Naive B cell (primary cell): ENCODE results near the gene GCNA. TPM values are rescaled to one million over a fixed set of nuclear protein-coding genes. Genes with fewer than 3 reads are reported as not detected.
"Not testable (repeated sequence)": the region's sequence is repeated elsewhere in the genome, so short reads cannot be mapped to it uniquely, and the experiment has no call there.

ENCODE experiments used
- ATAC-seq, 2 donors: fragments of 150-1000 bp; cut with Tn5 transposase; 2 replicates each; pipeline ENCODE4 v1.10.0; 2021; ENCODE audit warnings: low read depth in 2 of 2, mild to moderate bottlenecking in 2 of 2, moderate library complexity in 2 of 2
- DNase-seq: peaks from one replicate; pipeline ENCODE4 v3.0.0; 2022
- H3K27ac Mint-ChIP-seq, 6 donors: one replicate each; pipeline ENCODE4 v1.8.0; 2020 to 2022; ENCODE audit warnings: mild to moderate bottlenecking in 6 of 6, mixed read lengths in 6 of 6, moderate library complexity in 5 of 6, inconsistent platforms in 2 of 6
- H3K27me3 Mint-ChIP-seq, 3 donors: one replicate each; pipeline ENCODE4 v1.8.0; 2021 to 2022; ENCODE audit warnings: mixed read lengths in 3 of 3, mild to moderate bottlenecking in 1 of 3
- H3K36me3 Mint-ChIP-seq, 2 donors: one replicate each; pipeline ENCODE4 v1.8.0; 2020 to 2022; ENCODE audit warnings: mixed read lengths in 2 of 2, inconsistent platforms in 1 of 2, mild to moderate bottlenecking in 1 of 2
- H3K4me1 Mint-ChIP-seq, 3 donors: one replicate each; pipeline ENCODE4 v1.8.0; 2020 to 2022; ENCODE audit warnings: mixed read lengths in 3 of 3, inconsistent platforms in 1 of 3, mild to moderate bottlenecking in 1 of 3, moderate library complexity in 1 of 3
- H3K4me3 Mint-ChIP-seq, 8 donors: one replicate each; pipeline ENCODE4 v1.8.0; 2020 to 2022; ENCODE audit warnings: mild to moderate bottlenecking in 8 of 8, mixed read lengths in 8 of 8, moderate library complexity in 8 of 8, inconsistent platforms in 2 of 8
- H3K9me3 Mint-ChIP-seq, 7 donors: one replicate each; pipeline ENCODE4 v1.8.0; 2020 to 2022; ENCODE audit warnings: mixed read lengths in 7 of 7, mild to moderate bottlenecking in 5 of 7, inconsistent platforms in 2 of 7, moderate library complexity in 1 of 7
- polyA plus RNA-seq, 6 donors: library from polyadenylated mRNA; unstranded; fragments of 300-500 nt; fragmentation: Illumina TruSeq; gene quantifications; one replicate each; pipeline ENCODE4 v1.2.3, GENCODE V29; 2021; ENCODE audit warnings: low read depth in 6 of 6

The GCNA gene
- polyA plus RNA-seq, 6 donors from 2014 or later: 0.16 to 0.52 (median 0.19) TPM; not detected in 3

GRCh38 chrX:71640002-71640401 is 61.8 kb downstream of the GCNA start:
- H3K27me3 Mint-ChIP-seq: no peaks in the 10 kb centered on the region
- H3K36me3 Mint-ChIP-seq: no peaks in the 10 kb centered on the region
- no peak overlapping the region for H3K27ac Mint-ChIP-seq
- DNase-seq (no peak), ATAC-seq (no peak)
- peaks cover 0 to 13% (median 12%) of the 10 kb centered on the region in 3 donors for H3K4me1 Mint-ChIP-seq
- no peaks in the 10 kb centered on the region for H3K9me3 Mint-ChIP-seq
- no peak overlapping the region for H3K4me3 Mint-ChIP-seq

DNA sequence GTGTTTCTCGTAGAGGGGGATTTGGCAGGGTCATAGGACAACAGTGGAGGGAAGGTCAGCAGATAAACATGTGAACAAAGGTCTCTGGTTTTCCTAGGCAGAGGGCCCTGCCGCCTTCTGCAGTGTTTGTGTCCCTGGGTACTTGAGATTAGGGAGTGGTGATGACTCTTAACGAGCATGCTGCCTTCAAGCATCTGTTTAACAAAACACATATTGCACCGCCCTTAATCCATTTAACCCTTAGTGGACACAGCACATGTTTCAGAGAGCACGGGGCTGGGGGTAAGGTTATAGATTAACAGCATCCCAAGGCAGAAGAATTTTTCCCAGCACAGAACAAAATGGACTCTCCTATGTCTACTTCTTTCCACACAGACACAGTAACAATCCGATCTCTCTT is 66.2 kb downstream of the GCNA start:
- H3K27me3 Mint-ChIP-seq, H3K27ac Mint-ChIP-seq, H3K4me3 Mint-ChIP-seq, H3K9me3 Mint-ChIP-seq, H3K4me1 Mint-ChIP-seq, DNase-seq, ATAC-seq, H3K36me3 Mint-ChIP-seq: not testable (repeated sequence)

GRCh38 chrX:71650333-71650969 is 72.2 kb downstream of the GCNA start:
- Mint-ChIP-seq H3K36me3 (no peaks in the 10 kb centered on the region), H3K27ac (peak overlapping the region in 1 of 6 donors; percentile 39), H3K4me1 (peaks cover 0 to 5% (median 3%) of the 10 kb centered on the region in 3 donors), H3K9me3 (peaks cover 0 to 2% (median 0%) of the 10 kb centered on the region in 7 donors), H3K27me3 (no peaks in the 10 kb centered on the region), H3K4me3 (no peak overlapping the region)
- ATAC-seq (peak; percentile 65 to 67), DNase-seq (no peak)

- H3K27me3 Mint-ChIP-seq: peaks cover 0 to 11% (median 0%) of the 10 kb centered on the region in 3 donors
- no peaks in the 10 kb centered on the region for H3K36me3 Mint-ChIP-seq
- H3K27ac Mint-ChIP-seq: no peak overlapping the region
- H3K4me3 Mint-ChIP-seq: no peak overlapping the region
- peaks cover 0 to 2% (median 0%) of the 10 kb centered on the region in 7 donors for H3K9me3 Mint-ChIP-seq
- H3K4me1 Mint-ChIP-seq: peaks cover 0 to 5% (median 3%) of the 10 kb centered on the region in 3 donors
- DNase-seq: peak; percentile 29
- no peak for ATAC-seq
Measured at GRCh38 chrX:71652405-71652804, 74.2 kb downstream of the GCNA start.

DNA sequence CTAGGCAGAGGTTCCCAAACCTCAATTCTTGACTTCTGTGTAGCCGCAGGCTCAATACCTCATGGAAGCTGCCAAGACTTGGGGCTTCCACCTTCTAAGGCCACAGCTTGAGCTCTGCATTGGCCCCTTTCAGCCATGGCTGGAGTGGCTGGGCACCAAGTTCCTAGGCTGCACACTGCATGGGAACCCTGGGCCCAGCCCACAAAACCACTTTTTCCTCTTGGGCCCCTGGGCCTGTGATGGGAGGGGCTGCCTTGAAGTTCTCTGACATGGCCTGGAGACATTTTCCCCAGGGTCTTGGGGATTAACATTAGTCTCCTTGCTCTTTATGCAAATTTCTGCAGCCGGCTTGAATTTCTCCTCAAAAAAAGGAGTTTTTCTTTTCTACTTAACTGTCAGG is 75.1 kb downstream of the GCNA start:
- no peak overlapping the region for H3K27ac Mint-ChIP-seq
- H3K36me3 Mint-ChIP-seq: no peaks in the 10 kb centered on the region
- peaks cover 0 to 11% (median 0%) of the 10 kb centered on the region in 3 donors for H3K27me3 Mint-ChIP-seq
- no peak overlapping the region for H3K4me3 Mint-ChIP-seq
- ATAC-seq (no peak), DNase-seq (no peak)
- H3K4me1 Mint-ChIP-seq: peaks cover 0 to 5% (median 3%) of the 10 kb centered on the region in 3 donors
- peaks cover 0 to 2% (median 0%) of the 10 kb centered on the region in 7 donors for H3K9me3 Mint-ChIP-seq

GRCh38 chrX:71657267-71657666 is 79.0 kb downstream of the GCNA start:
- H3K27me3 Mint-ChIP-seq: peaks cover 0 to 14% (median 1%) of the 10 kb centered on the region in 3 donors
- ATAC-seq (no peak), DNase-seq (no peak)
- peaks cover under 1 to 5% (median 2%) of the 10 kb centered on the region in 3 donors for H3K4me1 Mint-ChIP-seq
- peak overlapping the region in 1 of 8 donors; percentile 5 for H3K4me3 Mint-ChIP-seq
- no peaks in the 10 kb centered on the region for H3K9me3 Mint-ChIP-seq
- no peaks in the 10 kb centered on the region for H3K36me3 Mint-ChIP-seq
- peak overlapping the region in 1 of 6 donors; percentile 23 for H3K27ac Mint-ChIP-seq

DNA sequence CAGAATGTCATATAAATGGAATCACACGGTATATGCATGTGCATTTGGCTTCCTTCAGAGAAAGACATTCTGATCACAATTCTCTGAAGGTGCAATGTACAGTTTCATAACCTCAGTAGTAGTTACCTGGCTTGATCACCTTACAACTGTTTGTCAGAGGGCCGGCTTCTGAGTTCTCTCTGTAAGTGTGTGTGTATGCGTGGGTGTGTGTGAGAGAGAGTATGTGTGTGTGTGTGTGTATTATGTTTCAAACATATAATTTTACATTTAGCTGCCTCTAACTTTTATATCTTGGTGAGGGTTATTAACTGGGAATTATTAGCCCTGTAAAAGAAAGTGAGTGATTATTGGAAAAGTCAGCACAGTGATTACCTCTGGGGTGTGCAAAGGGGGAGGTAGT is 81.1 kb downstream of the GCNA start:
- H3K36me3 Mint-ChIP-seq: no peaks in the 10 kb centered on the region
- H3K4me3 Mint-ChIP-seq: no peak overlapping the region
- H3K27me3 Mint-ChIP-seq: peaks cover 0 to 19% (median 7%) of the 10 kb centered on the region in 3 donors
- ATAC-seq: no peak
- H3K4me1 Mint-ChIP-seq: peaks cover 0 to 15% (median 8%) of the 10 kb centered on the region in 3 donors
- no peaks in the 10 kb centered on the region for H3K9me3 Mint-ChIP-seq
- no peak overlapping the region for H3K27ac Mint-ChIP-seq
- no peak for DNase-seq

- no peak overlapping the region for H3K27ac Mint-ChIP-seq
- no peak for ATAC-seq
- DNase-seq: no peak
Measured at GRCh38 chrX:71659959-71660358, 81.7 kb downstream of the GCNA start.

GRCh38 chrX:71660562-71661416 is 82.6 kb downstream of the GCNA start:
- H3K4me3 Mint-ChIP-seq: no peak overlapping the region
- no peaks in the 10 kb centered on the region for H3K36me3 Mint-ChIP-seq
- ATAC-seq (no peak), DNase-seq (no peak)
- peaks cover 0 to 15% (median 8%) of the 10 kb centered on the region in 3 donors for H3K4me1 Mint-ChIP-seq
- H3K27ac Mint-ChIP-seq: no peak overlapping the region
- H3K27me3 Mint-ChIP-seq: peaks cover 0 to 19% (median 7%) of the 10 kb centered on the region in 3 donors
- no peaks in the 10 kb centered on the region for H3K9me3 Mint-ChIP-seq

More at GRCh38 chrX:71659959-71660358, 81.7 kb downstream of the GCNA start:
- Mint-ChIP-seq H3K4me3 (no peak overlapping the region), H3K36me3 (no peaks in the 10 kb centered on the region), H3K4me1 (peaks cover 0 to 15% (median 8%) of the 10 kb centered on the region in 3 donors), H3K9me3 (no peaks in the 10 kb centered on the region), H3K27me3 (peaks cover 0 to 19% (median 7%) of the 10 kb centered on the region in 3 donors)

DNA sequence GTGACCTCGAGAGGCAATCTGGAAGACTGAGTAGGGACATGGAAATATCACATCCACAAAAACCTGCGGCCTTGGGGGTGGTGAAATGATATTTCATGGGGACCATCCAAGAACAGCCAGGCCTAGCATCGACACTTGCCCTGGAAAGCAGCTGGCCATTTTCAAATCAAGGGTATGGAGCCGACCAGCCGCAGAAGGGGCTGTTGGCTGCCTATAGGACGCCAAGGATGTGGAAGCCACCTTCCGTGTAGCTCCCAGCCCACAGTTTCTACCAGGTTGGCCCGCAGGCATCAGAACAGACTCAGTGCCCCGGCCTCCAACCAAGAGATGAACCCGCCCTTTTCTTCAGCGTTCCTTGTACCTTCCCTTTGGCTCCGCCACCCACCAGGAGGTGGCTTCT is 83.7 kb downstream of the GCNA start:
- no peaks in the 10 kb centered on the region for H3K36me3 Mint-ChIP-seq
- no peak overlapping the region for H3K27ac Mint-ChIP-seq

DNA sequence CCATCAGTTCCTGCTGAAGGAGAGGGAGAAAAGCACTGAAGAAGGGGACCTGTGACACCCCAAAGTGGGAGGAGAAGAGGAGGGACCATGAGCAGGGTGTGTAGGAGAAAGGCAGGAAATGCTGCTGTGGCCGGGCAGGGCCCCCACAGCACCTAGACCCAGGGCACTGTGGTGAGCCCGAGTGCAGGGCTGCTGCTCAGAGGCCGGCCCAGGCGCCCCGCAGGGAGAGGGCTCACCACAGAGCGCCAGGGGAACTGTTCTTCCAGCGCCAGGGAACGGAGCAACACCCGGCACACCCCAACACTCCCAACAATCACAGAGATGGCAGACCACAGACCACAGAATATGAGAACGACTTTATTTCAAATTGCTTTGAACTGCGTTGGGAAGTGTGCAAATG is 84.4 kb downstream of the GCNA start:
- H3K9me3 Mint-ChIP-seq, H3K36me3 Mint-ChIP-seq, DNase-seq, ATAC-seq, H3K27me3 Mint-ChIP-seq: not testable (repeated sequence)
- Mint-ChIP-seq H3K27ac (peak overlapping the region in 1 of 6 donors; percentile 74), H3K4me3 (peak overlapping the region in 1 of 8 donors; percentile 22), H3K4me1 (peaks cover 0 to 15% (median 8%) of the 10 kb centered on the region in 3 donors)

More for the DNA sequence above, 83.7 kb downstream of the GCNA start:
- H3K4me1 Mint-ChIP-seq: peaks cover 0 to 15% (median 8%) of the 10 kb centered on the region in 3 donors
- H3K4me3 Mint-ChIP-seq: peak overlapping the region in 1 of 8 donors; percentile 1
- no peak for DNase-seq
- no peak for ATAC-seq
- peaks cover 0 to 12% (median 7%) of the 10 kb centered on the region in 3 donors for H3K27me3 Mint-ChIP-seq
- no peaks in the 10 kb centered on the region for H3K9me3 Mint-ChIP-seq
